ENCODE results near the gene LRP5. TPM values are rescaled to one million over a fixed set of nuclear protein-coding genes. Genes with fewer than 3 reads are reported as not detected.

The LRP5 gene
- total RNA-seq, 3 donors from 2014 or later, result 23.6 to 48.8 (median 24.5) TPM

DNA sequence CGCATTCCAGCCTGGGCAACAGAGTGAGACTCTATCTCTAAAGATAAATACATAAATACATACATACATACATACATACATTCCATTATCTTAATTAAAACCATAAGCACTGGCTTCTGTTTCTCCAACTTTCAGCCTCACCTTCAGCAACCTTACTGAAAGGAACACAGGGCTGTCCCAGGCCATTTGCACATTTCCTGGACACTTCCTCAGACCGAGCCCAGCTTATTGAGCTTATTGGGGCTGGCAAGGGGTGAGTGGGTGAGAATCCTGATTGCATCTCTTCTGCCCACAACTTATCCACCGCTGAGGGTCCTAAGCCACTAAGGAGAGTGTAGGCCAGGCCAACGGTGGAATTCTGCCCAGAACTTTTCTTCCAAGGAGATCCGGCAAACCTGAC is 16.5 kb upstream of the LRP5 start:
- no peaks in the 10 kb centered on the region for H3K27me3 ChIP-seq
- TF ChIP-seq POLR2AphosphoS5 (IDR thresholded peaks at IDR 0.05), result no peak
- TF ChIP-seq CTCF (IDR thresholded peaks at IDR 0.05), result no peak
- TF ChIP-seq POLR2A (IDR thresholded peaks at IDR 0.05), result no peak
- H3K4me1 ChIP-seq, result no peaks in the 10 kb centered on the region
- no peak for DNase-seq (ENCODE audit: low spot score in 2 of 2)
- no peak overlapping the region for H3K27ac ChIP-seq
- no peaks in the 10 kb centered on the region for H3K36me3 ChIP-seq
- intact Hi-C loops (cut with DNase I; ENCODE audit: low total_unique reads), result loop anchor here (5.0 kb wide), 1 partner anchor 39 kb away; no protein-coding TSS in a partner anchor
- H3K4me3 ChIP-seq, result no peak overlapping the region
- no peaks in the 10 kb centered on the region for H3K9me3 ChIP-seq

DNA sequence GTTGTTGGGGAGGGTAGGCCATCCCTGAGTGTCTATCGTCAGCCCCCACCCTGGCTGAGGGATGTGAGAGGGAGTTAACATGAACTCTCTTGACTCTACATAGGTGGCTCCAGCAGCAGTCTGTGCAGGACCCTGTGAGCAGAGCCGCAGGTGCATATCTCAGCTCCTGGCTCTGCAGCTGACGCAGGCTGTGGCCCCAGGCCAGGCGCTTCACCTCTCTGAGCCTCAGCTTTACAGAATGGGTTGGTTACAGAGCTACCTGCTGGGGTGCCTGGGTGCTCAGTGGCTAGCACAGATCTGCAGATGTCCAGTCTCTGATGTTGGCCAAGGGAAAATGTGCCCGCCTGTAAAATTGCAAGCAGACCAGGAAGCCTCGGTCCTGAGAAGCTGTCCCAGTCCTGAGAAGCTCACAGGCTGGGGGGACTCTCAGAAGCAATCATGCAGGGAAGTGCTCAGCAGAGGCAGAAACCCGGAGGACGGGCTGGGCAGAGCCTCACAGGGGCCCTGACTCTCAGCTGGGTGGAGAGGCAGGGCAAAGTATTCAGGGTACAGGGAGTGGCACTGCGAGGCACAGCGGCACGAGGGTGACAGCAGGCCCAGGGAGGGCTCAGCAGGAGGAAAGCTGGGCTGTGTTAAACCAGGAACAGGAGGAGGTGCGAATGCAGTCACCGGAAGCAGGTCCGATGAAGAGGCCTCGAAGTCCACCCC is 15.9 kb upstream of the LRP5 start:
- TF ChIP-seq CTCF (IDR thresholded peaks at IDR 0.05) (no peak), POLR2AphosphoS5 (IDR thresholded peaks at IDR 0.05) (no peak), POLR2A (IDR thresholded peaks at IDR 0.05) (no peak)
- Histone ChIP-seq H3K4me1 (no peaks in the 10 kb centered on the region), H3K4me3 (no peak overlapping the region), H3K27ac (no peak overlapping the region), H3K36me3 (no peaks in the 10 kb centered on the region), H3K27me3 (no peaks in the 10 kb centered on the region), H3K9me3 (no peaks in the 10 kb centered on the region)
- intact Hi-C loops (cut with DNase I; ENCODE audit: low total_unique reads), result loop anchor here (5.0 kb wide), 1 partner anchor 39 kb away; no protein-coding TSS in a partner anchor
- no peak for DNase-seq (ENCODE audit: low spot score in 2 of 2)

- H3K27ac ChIP-seq, result no peak overlapping the region
- H3K9me3 ChIP-seq, result no peaks in the 10 kb centered on the region
- no peaks in the 10 kb centered on the region for H3K36me3 ChIP-seq
- TF ChIP-seq POLR2AphosphoS5 (IDR thresholded peaks at IDR 0.05), result no peak
- TF ChIP-seq POLR2A (IDR thresholded peaks at IDR 0.05), result no peak
- TF ChIP-seq CTCF (IDR thresholded peaks at IDR 0.05), result no peak
- no peaks in the 10 kb centered on the region for H3K27me3 ChIP-seq
- H3K4me1 ChIP-seq, result no peaks in the 10 kb centered on the region
- DNase-seq (ENCODE audit: low spot score in 2 of 2), result no peak
- intact Hi-C loops (cut with DNase I; ENCODE audit: low total_unique reads), result loop anchor here (5.0 kb wide), 1 partner anchor 40 kb away; no protein-coding TSS in a partner anchor
- H3K4me3 ChIP-seq, result no peak overlapping the region
These were observed 15.4 kb upstream of the LRP5 start for GRCh38 chr11:68297052-68297378.

DNA sequence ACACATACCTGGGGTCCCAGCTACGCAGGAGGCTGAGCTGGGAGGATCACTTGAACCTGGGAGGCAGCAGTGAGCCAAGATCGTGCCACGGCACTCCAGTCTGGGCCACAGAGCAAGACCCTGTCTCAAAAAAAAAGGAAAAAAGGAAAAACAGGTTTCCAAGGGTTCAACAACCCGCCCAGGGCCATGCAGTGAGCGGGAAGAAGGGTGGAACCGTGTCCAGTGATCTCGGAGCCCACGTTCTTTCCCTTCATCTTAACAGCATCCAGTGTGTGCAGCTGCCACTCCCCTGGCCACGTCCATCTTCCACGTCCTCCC is 14.9 kb upstream of the LRP5 start:
- H3K9me3 ChIP-seq, result no peaks in the 10 kb centered on the region
- no peaks in the 10 kb centered on the region for H3K36me3 ChIP-seq
- no peaks in the 10 kb centered on the region for H3K27me3 ChIP-seq
- no peak for TF ChIP-seq POLR2A (IDR thresholded peaks at IDR 0.05)
- no peak for TF ChIP-seq CTCF (IDR thresholded peaks at IDR 0.05)
- TF ChIP-seq POLR2AphosphoS5 (IDR thresholded peaks at IDR 0.05), result no peak
- no peak for DNase-seq (ENCODE audit: low spot score in 2 of 2)
- intact Hi-C loops (cut with DNase I; ENCODE audit: low total_unique reads), result loop anchor here (5.0 kb wide), 1 partner anchor 40 kb away; no protein-coding TSS in a partner anchor
- H3K4me1 ChIP-seq, result no peaks in the 10 kb centered on the region
- H3K27ac ChIP-seq, result no peak overlapping the region
- H3K4me3 ChIP-seq, result peak overlapping the region in 1 of 3 donors; percentile 29

- H3K27ac ChIP-seq, result no peak overlapping the region
- peak overlapping the region in 1 of 3 donors; percentile 29 for H3K4me3 ChIP-seq
- intact Hi-C loops (cut with DNase I; ENCODE audit: low total_unique reads), result loop anchor here (2.0 to 5.0 kb wide), 2 partner anchors 41 to 151 kb away; no protein-coding TSS in a partner anchor
These were observed 14.4 kb upstream of the LRP5 start for GRCh38 chr11:68297812-68298658.

More at GRCh38 chr11:68297812-68298658, 14.4 kb upstream of the LRP5 start:
- peak in 1 of 3 donors; percentile 32 for TF ChIP-seq POLR2AphosphoS5 (IDR thresholded peaks at IDR 0.05)
- TF ChIP-seq POLR2A (IDR thresholded peaks at IDR 0.05), result no peak
- peak; percentile 90 to 96 (median 92) for TF ChIP-seq CTCF (IDR thresholded peaks at IDR 0.05)
- no peaks in the 10 kb centered on the region for H3K4me1 ChIP-seq
- peak; percentile 53 to 74 for DNase-seq (ENCODE audit: low spot score in 2 of 2)
- no peaks in the 10 kb centered on the region for H3K36me3 ChIP-seq
- no peaks in the 10 kb centered on the region for H3K9me3 ChIP-seq
- H3K27me3 ChIP-seq, result no peaks in the 10 kb centered on the region
